GM18870 (cell line): ENCODE results near the gene OR4M1.
"Not testable (repeated sequence)": the region's sequence is repeated elsewhere in the genome, so short reads cannot be mapped to it uniquely, and the experiment has no call there.

Source experiments
- ATAC-seq: cut with Tn5 transposase; IDR thresholded peaks from one replicate; pipeline ENCODE4 v1.9.1; 2021; ENCODE audit warnings: moderate library complexity; ENCODE audit not compliant: unreplicated experiment

Gene OR4M1, protein sequence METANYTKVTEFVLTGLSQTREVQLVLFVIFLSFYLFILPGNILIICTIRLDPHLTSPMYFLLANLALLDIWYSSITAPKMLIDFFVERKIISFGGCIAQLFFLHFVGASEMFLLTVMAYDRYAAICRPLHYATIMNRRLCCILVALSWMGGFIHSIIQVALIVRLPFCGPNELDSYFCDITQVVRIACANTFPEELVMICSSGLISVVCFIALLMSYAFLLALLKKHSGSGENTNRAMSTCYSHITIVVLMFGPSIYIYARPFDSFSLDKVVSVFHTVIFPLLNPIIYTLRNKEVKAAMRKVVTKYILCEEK

DNA sequence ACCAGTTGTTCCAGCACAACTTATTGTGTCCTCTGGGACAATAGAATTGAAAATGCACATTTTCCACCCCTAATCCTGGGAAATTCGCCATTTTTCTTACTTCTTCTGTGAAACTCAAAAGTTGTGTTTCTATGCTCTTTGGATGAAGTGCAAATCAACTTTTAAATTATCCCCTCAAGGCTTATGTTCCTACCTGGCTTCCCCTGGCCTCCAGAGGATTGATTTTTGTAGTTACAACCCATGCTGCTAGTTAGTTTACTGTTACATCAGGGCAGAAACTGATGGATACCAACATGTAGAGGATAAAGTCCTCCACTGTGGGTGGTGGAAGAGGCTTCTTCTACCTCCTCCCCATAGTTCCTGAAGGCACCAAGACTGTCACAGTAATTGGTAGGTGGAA is at the start of gene OR4M1:
TSS of gene OR4M1 (plus strand) at position 301 of the 400 bp plus-strand sequence. CDS start 6,819 bp downstream, outside the sequence.
- ATAC-seq = not testable (repeated sequence)

DNA sequence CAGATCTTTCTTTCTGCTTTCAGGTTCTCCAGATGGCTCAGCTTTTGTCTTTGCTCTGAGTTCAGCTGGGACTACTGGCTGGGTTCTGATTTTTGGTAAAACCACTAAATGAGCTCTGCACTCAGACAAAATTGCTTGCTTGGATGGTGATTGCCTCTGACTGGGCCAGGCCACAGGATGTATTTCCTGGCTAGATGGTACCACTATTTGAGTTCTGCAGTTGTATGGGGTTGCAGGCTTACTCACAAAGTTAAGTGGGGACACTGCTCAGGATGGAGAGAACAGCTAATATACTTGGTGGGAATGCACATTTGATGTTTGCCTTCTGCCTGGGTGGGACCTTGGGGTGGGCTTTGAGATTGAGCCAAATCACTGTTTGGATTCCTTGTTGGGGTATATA is 43.9 kb upstream of the OR4M1 start:
- ATAC-seq = no peak

DNA sequence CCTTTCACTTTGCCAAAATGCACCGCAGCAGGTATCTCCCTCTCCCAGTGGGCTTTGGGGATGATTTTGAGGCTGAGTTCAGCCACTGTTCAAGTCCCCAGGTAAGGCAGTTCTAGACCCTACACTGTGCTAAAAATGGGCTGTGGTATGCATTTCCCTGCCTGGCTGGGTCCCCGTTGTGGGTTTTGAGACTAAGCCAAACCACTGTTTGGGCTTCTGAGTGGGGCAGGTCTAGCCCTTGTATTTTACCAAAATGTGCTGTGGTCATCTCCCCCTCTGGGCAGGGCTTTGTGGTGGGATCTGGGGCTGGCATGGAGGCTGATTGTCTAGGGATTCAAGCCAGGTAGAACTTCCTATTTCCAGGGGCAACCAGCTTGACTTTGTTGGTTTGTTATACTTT is 43.5 kb upstream of the OR4M1 start:
- ATAC-seq = no peak

DNA sequence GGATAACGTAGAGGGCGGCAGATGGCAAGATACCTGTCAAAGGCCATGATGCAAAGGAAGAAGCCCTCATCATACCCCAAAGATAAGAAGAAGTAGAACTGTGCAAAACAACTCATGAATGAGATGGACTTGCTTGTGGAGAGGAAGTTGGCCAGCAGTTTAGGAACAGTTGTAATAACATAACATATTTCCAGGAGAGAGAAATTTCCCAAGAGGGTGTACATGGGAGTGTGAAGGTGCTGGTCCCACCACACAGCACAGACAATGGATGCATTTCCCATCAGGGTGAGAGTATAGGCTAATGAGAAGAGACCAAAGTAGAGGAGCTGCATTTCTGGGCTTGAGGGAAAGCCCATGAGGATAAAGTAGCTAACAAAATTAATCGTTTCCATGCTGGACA is 39.4 kb upstream of the OR4M1 start:
- ATAC-seq = not testable (repeated sequence)

DNA sequence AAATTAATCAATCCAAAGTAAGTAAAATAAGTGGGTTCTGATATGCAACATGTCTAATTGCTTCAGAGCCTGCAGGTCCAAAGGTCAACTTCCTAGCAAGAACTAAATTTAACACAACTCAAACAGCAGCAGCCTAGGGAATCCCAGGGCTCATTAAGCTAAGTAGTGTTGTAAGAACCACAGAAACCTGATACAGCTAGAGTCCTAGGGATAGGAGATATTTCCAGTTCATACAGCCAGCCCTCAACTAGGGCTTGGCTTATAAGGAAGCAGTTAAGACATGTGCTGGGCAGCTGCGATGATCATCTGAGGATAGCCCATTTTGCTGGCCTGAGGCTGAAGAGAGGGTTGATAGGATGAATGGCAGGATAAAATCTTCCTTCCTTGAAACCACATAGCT is 30.0 kb upstream of the OR4M1 start, which contains the start of gene OR4Q3:
TSS of gene OR4Q3 (plus strand) at position 316 of the 400 bp plus-strand sequence.
- ATAC-seq = no peak

DNA sequence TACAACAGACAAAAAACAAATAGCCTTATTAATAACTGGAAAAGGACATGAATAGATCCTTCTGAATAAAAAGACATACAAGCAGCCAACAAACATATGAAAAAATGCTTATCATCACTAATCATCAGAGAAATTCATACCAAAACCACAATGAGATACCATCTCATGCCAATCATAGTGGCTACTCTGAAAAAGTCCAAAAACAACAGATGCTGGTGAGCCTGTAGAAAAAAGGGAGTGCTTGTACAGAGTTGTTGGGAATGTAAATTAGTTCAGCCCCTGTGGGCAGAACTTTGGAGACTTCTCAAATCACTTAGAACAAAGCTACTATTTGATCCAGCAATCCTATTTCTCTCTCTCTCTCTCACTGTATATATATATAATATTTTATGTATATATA is 21.0 kb upstream of the OR4M1 start:
- ATAC-seq = not testable (repeated sequence)

DNA sequence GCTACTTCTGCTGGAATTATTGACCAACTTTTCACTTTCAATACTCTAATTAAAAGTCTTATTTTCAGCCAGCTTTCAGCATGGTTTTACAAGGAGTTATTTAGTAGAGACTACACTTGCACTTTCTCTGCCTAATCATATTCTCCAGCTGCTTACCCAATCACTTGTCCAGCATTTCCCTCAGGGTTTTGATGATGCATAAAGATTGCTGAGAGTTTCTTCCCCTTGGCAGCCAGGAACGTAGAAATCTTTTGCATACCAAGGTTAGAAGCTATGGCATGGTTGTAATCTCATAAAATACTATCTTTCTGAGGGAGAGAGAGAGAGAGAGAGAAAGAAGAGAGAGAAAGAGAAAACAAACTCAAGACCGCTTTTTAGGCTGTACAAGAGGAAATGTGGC is 19.1 kb upstream of the OR4M1 start:
- no peak for ATAC-seq

DNA sequence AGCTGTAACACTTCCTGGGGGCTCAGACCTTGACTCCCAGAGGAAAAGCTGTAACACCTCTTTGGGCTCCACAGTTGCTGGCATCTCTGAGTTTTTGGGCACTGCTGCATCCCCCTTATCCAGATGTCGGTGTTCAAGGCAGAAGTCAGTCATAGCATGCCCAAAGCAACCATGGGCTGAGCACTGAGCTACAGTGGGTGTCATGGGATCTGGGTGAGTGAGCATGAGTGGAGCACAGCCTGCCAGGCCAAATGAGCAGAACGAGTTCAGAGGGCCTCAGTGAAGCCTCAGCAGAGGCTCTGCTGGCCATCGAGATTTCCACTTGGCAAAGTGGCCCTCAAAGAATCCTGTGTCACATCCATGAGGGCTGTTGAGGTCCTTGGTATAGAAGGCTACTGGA is 1.8 kb upstream of the OR4M1 start:
- ATAC-seq = not testable (repeated sequence)

DNA sequence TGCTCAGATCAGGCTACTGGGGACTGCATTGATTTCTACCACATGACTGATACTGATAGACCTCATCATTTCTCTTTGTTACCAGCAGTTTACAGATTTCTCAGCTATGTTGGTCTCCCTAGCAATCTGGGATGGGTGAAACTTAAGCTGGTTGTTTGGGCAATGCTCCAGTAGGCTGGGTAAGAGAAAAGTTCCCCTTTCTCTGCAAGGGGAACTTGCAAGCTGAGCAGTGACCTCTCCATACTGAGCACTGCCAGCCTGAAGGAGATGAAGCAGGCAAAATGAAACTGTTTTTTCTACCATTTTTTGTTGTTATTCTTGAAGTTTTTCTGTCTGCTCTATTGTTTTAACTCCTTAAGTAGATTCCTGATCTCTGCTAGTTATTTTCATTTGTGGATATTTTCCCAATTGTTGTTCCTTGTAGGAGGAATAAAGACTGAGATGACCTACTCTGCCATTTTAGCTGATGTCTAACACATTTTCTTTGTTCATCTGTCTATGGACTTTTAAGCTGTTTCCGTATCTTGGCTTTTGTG is 1.3 kb upstream of the OR4M1 start:
- no peak for ATAC-seq

DNA sequence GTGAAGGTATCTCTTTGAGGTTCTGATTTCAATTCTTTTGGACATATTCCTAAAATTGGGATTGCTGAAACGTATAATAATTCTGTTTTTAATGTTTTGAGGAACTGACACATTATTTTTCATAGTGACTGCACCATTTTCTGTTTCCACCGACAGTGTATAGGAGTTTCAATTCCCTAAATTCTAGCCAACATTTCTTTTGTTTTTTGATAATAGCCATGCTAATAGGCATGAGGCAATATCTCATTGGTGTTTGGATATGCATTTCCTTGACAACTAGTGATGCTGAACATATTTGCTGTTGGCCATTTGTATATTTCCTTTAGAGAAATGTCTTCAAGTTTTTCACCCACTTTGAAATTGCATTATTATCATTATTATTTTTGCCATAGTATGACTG is 850 bp upstream of the OR4M1 start:
- ATAC-seq = not testable (repeated sequence)

DNA sequence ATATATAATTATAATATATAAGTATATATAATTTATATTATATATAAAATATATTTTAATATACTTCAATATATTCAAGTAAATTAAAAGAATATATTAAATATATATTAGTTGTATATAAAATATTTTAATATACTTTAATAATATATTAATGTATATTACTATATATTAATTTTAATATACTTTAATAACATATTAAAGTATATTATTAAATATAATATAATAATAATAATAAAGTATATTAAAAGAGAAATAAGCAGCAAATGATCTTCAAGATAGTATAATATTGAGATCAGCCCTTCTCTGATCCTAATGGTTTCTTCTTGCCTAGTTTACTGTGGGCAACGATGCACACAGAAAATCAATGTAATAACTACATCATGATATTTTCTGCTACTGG is 2.3 kb downstream of the OR4M1 start:
- ATAC-seq = no peak

DNA sequence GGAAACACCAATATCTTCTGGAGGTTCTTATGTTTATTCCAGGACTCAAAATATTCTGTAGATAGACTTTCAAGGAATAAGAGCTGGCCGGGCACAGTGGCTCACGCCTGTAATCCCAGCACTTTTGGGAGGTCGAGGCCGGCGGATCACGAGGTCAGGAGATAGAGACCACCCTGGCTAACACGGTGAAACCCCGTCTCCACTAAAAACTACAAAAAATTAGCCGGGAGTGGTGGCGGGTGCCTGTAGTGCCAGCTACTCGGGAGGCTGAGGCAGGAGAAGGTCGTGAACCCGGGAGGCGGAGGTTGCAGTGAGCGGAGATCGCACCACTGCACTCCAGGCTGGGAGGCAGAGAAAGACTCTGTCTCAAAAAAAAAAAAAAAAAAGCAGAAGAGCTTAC is 12.5 kb downstream of the OR4M1 start:
- ATAC-seq = not testable (repeated sequence)

DNA sequence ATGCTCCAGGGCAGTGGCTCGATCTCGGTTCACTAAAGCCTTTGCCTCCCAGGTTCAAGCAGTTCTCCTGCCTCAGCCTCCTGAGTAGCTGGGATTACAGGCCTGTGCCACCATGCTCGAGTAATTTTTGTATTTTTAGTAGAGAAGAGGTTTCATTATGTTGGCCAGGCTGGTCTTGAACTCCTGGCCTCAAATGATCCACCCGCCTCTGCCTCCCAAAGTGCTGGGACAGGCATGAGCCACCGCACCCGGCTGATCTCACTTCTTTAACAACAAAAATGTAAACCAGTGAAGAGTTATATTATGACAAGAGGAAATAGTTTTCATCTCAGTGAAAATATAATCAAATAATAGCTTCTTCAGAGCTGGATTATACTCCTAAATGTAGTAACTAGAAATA is 14.0 kb downstream of the OR4M1 start:
- not testable (repeated sequence) for ATAC-seq

DNA sequence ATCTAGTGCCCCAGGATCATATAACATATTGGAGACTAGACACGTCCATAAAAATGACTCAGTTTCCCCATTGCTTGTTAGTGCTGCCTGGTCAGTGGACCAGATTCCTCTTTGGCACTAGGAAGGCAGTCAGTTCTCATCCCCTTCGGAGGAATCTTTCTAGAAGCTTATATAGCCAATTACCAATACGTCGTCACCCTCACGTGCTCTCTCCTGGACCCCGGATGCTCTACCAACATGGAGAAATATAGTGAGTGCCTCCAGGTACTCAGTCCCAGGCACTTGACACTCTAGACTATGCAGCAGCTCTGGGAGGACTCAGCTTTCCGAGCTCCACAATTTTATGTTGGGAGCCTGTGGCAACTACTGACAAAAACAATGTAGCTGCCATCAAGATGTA is 14.8 kb downstream of the OR4M1 start:
- not testable (repeated sequence) for ATAC-seq

DNA sequence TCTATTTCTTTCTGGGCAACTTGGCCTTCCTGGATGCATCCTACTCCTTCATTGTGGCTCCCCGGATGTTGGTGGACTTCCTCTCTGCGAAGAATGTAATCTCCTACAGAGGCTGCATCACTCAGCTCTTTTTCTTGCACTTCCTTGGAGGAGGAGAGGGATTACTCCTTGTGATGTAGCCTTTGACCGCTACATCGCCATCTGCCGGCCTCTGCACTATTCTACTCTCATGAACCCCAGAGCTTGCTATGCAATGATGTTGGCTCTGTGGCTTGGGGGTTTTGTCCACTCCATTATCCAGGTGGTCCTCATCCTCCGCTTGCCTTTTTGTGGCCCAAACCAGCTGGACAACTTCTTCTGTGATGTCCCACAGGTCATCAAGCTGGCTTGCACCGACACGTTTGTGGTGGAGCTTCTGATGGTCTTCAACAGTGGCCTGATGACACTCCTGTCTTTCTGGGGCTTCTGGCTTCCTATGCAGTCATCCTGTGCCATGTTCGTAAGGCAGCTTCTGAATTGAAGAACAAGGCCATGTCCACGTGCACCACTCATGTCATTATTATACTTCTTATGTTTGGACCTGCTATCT is 23.3 kb downstream of the OR4M1 start:
- not testable (repeated sequence) for ATAC-seq

DNA sequence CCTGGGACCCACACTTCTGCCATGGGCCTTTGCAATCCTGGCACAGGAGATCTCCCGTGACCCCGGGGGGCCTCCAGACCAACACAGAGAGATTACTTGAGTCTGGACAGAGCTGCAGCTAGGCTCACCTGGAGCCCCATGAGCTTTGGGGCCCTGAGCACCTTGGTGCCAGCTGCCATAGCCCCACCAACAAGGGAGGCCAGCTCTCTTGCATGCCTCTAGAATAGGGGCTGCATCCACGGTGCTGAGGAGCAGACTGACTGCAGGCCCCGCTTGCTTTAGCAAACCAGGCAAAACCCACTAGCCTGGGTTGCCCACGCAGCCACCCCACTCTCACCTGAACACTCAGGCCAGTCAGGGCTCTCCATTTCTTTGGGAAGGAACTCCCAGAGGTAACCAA is 26.6 kb downstream of the OR4M1 start:
- no peak for ATAC-seq

DNA sequence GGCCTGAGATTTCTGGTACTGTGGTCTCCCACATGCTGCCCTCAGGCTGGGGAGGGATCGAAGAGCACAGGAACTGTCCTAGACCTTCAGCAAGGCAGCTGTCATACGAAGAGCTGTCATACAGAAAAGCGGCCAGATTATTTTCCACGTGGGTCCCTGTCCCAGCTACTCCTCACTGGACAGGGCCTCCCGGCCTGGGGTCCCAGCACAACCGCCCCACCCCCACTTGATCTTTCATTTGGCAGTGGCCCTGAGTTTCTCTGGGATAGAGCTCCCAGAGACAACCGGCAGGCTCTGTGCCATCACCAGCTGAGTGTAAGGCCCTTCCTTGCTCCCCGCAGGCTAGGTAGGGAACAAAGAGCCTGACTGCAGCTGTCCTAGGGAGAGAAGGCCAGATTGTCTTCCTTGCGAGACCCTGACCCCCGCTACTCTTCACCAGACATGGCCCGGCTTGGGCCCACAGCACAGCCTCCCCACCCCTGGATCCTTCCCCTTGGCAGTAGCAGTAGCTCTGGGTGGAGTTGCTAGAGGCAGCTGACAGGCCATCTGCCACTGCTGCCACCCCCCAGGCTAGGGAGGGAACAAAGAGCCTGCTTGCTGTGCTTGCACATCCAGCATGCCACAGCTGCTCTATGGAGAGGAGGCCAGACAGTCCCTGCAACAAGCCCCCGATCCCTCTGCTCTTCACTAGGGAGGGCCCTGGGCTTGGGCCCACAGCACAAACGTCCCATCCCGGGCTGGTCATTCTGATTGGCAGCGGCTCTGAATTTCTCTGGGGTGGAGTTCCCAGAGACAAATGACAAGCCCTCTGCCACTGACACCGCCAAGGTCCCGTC is 27.2 kb downstream of the OR4M1 start:
- ATAC-seq = no peak

DNA sequence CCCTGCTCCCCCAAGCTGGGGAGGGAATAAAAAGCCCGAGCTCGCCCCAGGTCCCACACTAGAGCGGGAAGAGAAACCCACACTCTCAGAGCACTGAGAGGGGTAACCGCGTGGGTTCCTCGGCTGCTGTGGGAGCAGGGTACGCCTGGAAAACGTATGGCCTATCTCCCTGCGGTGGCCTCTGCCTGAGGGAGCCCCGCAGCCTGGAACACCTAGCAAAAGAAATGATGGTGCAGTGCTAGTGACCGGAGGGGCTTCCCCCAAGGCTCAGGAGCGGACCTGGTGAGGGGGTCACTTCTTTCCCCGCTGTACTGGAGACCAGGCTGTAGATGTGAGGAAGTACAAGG is 27.8 kb downstream of the OR4M1 start:
- no peak for ATAC-seq

DNA sequence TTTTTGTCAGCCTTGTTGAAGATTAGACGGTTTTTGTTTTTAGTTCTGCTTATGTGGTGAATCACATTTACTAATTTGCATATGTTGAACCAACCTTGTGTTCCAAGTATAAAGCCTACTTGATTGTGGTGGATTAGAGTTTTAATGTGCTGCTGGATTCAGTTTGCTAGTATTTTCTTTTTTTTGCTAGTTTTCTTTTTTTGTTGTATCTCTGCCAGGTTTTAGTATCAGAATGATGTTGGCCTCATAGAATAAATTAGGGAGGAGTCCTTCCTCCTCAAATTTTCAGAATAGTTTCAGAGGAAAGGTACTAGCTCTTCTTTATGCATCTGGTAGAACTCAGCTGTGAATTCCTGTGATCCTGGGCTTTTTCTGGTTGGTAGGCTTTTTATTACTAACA is 30.2 kb downstream of the OR4M1 start, which contains the start of gene OR4N2:
TSS of gene OR4N2 (plus strand) at position 301 of the 400 bp plus-strand sequence. CDS start 23,679 bp downstream, outside the sequence.
- ATAC-seq = not testable (repeated sequence)

DNA sequence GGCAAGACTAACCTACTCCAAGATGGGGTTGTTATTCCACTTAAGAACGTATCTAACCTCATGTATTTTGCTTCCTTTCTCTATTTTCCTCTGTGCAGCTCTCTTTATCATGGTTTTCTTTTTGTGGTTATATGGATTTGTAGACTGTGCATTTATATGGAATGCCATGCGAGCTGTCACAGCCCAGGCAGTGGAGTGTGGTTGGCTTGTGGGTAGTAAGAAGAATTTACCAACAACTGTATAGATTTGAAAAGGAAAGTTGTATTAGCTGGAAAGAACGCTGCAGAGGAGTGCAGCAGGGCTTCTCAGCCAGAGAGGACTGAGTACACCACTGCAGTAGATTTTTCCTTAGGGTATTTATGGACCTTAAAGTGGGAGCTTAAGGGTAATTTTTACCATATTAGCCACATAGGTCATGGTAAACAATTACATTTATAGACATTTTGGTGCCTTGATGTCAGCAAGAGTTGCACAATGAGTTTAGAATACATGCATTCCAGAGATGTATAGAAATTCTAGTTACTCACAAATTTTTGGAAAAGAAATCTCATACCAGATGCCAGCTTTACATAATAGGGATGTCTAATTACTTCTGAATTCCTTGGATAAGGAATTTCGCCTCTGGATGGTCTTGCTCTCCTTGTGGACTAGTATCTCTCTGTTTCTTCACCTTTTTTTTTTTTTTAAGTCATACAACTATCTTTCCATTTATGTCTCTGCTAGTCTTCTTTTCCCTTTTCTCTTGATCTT is 40.0 kb downstream of the OR4M1 start:
- not testable (repeated sequence) for ATAC-seq

DNA sequence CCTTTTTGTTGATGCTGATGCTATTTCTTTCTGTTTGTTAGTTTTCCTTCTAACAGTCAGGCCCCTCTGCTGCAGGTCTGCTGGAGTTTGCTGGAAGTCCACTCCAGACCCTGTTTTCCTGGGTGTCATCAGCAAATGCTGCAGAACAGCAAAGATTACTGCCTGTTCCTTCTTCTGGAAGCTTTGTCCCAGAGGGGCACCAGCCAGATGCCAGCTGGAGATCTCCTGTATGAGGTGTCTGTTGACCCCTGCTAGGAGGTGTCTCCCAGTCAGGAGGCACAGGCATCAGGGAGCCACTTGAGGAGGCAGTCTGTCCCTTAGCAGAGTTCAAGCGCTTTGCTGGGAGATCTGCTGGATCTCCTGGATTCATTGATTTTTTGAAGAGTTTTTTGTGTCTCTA is 46.6 kb downstream of the OR4M1 start:
- ATAC-seq = not testable (repeated sequence)
